Uterus (tissue), 2 donors: Measurements from ENCODE around the gene KCNMA1.

ENCODE experiments used
- CTCF ChIP-seq, 4 experiments: fragments of 200-600 bp in 2 of 4; fragments of 450-650 bp in 2 of 4; sonication (generic) in 2 of 4; IDR thresholded peaks; one replicate each; pipeline ENCODE4 v1.5.1; 2016 to 2019; ENCODE audit warnings: antibody characterized with exemption in 4 of 4, mild to moderate bottlenecking in 2 of 4, moderate library complexity in 1 of 4
- POLR2A ChIP-seq, 2 donors: fragments of 450-650 bp; IDR thresholded peaks; one replicate each; pipeline ENCODE4 v1.6.1; 2016; ENCODE audit warnings: antibody characterized with exemption in 2 of 2, mild to moderate bottlenecking in 1 of 2, moderate library complexity in 1 of 2

GRCh38 chr10:77087366-77087765 lies 550.2 kb downstream of the KCNMA1 start:
- TF ChIP-seq POLR2A (IDR thresholded peaks at IDR 0.05) (no peak), CTCF (IDR thresholded peaks at IDR 0.05) (no peak)
